AG04450 (cell line): Measurements from ENCODE around the gene CPS1. TPM values are rescaled to one million over a fixed set of nuclear protein-coding genes. Genes with fewer than 3 reads are reported as not detected.

Experiments
- CTCF ChIA-PET: fragments of 300-600, 350-600 bp; formaldehyde crosslinking; extraction: SDS; loops from one replicate; lab custom pipeline; 2022; ENCODE audit warnings: antibody characterized with exemption, inconsistent platforms; lab: Charles Lee
- POLR2A ChIA-PET: fragments of 350-600 bp; formaldehyde crosslinking; extraction: SDS; loops from one replicate; lab custom pipeline; 2021; ENCODE audit warnings: antibody characterized with exemption, inconsistent platforms; lab: Yijun Ruan, JAX
- DNase-seq: peaks from one replicate; pipeline ENCODE4 v3.0.0-alpha.2; 2011; ENCODE audit warnings: low read depth, low spot score
- H3K27ac ChIP-seq: one replicate; pipeline ENCODE4 v1.5.1; 2012; ENCODE audit warnings: low read depth, low read length, control low read depth
- H3K27me3 ChIP-seq: one replicate; pipeline ENCODE4 v1.6.0; 2012; ENCODE audit warnings: low read length; ENCODE audit not compliant: control insufficient read depth, insufficient read depth
- H3K4me3 ChIP-seq: 2 replicates; pipeline ENCODE4 v1.5.1; 2011; ENCODE audit warnings: mild to moderate bottlenecking, low read depth, low read length, control low read depth
- H3K9me3 ChIP-seq: 2 replicates; pipeline ENCODE4 v1.5.1; 2012; ENCODE audit warnings: low read length; ENCODE audit not compliant: control insufficient read depth, insufficient read depth
- polyA plus RNA-seq: library from polyadenylated mRNA; depleted of rRNA; stranded (reverse); fragments of >200 nt; gene quantifications from 2 replicates; pipeline ENCODE4 v1.2.3, GENCODE V29; 2011
- TF ChIP-seq, protein P1 (sequence below): IDR thresholded peaks from 2 replicates; pipeline ENCODE4 v1.5.1; 2011; ENCODE audit warnings: low read depth, low read length, control low read depth, inconsistent platforms

CPS1 gene
- polyA plus RNA-seq, 1 experiment, result 21.6 TPM

GRCh38 chr2:210531482-210531881, 24.9 kb upstream of the CPS1 start:
- H3K4me3 ChIP-seq, result no peak overlapping the region
- H3K9me3 ChIP-seq, result no peaks in the 10 kb centered on the region
- TF ChIP-seq, protein P1, sequence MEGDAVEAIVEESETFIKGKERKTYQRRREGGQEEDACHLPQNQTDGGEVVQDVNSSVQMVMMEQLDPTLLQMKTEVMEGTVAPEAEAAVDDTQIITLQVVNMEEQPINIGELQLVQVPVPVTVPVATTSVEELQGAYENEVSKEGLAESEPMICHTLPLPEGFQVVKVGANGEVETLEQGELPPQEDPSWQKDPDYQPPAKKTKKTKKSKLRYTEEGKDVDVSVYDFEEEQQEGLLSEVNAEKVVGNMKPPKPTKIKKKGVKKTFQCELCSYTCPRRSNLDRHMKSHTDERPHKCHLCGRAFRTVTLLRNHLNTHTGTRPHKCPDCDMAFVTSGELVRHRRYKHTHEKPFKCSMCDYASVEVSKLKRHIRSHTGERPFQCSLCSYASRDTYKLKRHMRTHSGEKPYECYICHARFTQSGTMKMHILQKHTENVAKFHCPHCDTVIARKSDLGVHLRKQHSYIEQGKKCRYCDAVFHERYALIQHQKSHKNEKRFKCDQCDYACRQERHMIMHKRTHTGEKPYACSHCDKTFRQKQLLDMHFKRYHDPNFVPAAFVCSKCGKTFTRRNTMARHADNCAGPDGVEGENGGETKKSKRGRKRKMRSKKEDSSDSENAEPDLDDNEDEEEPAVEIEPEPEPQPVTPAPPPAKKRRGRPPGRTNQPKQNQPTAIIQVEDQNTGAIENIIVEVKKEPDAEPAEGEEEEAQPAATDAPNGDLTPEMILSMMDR, result no peak
- ChIA-PET CTCF (interaction anchor here (1.3 kb wide), 1 partner anchor 29 kb away, joined by 7 read pairs; no protein-coding TSS in a partner anchor), POLR2A (no interaction called here)
- no peak overlapping the region for H3K27ac ChIP-seq
- no peaks in the 10 kb centered on the region for H3K27me3 ChIP-seq
- no peak for DNase-seq

GRCh38 chr2:210533389-210533788, 23.0 kb upstream of the CPS1 start:
- no peak for DNase-seq
- no peaks in the 10 kb centered on the region for H3K9me3 ChIP-seq
- CTCF ChIA-PET, result interaction anchor here (1.2 kb wide), 1 partner anchor 30 kb away, joined by 5 read pairs; no protein-coding TSS in a partner anchor
- POLR2A ChIA-PET, result no interaction called here
- H3K27me3 ChIP-seq, result no peaks in the 10 kb centered on the region
- no peak overlapping the region for H3K27ac ChIP-seq
- H3K4me3 ChIP-seq, result no peak overlapping the region
- TF ChIP-seq, protein P1, result no peak

DNA sequence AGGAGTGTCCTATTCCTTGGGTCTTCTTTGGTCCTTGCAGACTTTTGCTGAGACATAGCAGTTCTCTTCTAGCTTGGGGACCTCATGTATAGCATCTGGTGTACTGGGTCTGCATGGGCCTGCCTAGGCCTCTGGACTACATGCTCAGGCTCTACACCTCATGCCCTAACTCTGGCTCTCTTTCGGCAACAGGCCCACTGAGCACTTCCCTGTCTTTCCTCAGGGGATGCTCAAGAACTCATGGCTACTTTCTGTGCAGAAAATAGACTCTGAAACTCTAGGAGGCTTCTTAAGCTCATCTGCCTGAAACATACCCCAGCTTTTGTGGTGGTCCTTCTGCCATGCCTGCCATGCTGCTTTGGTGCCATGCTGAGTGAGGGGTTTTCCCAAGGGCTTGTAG, 21.5 kb upstream of the CPS1 start:
- no peak overlapping the region for H3K27ac ChIP-seq
- ChIA-PET CTCF (interaction anchor here (0.6 to 2.3 kb wide), 3 partner anchors 12 to 1350 kb away, joined by 3 to 8 read pairs (median 3); no protein-coding TSS in a partner anchor), POLR2A (no interaction called here)
- no peaks in the 10 kb centered on the region for H3K27me3 ChIP-seq
- DNase-seq, result no peak
- H3K9me3 ChIP-seq, result no peaks in the 10 kb centered on the region
- TF ChIP-seq, protein P1, result no peak
- no peak overlapping the region for H3K4me3 ChIP-seq

DNA sequence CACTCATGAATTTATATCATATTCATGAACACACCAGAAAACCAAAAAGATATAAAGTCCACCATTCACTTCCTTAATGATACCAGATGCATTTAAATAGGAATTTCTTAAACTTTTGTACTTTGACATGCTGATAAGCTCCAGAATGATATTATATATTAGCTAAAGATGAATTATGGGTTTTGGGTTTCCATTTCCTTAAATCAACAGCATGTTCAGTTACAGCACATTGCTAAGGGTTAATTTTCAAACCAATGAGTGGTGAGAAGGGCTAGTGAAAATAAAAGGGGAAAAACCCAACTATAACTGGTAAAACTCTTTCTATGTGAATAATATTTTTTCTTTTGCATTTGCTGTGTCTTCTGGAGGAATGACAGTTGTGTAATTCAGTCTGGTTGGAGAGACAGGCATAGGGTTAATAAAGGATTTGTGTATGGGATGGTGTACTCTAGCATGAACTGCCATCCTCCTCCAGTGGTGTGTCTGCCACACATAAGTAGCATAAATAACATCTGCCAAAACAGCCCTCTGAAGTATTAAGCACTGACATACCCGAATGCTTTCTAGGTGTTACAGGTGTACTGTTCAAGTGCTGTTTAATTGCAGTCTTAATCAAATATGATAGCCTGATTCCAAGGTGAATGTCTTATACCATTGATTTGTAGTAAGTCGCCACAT, 19.3 kb upstream of the CPS1 start:
- Histone ChIP-seq H3K27me3 (no peaks in the 10 kb centered on the region), H3K27ac (no peak overlapping the region), H3K9me3 (no peaks in the 10 kb centered on the region), H3K4me3 (no peak overlapping the region)
- no peak for DNase-seq
- CTCF ChIA-PET, result interaction anchor here (2.3 kb wide), 1 partner anchor 34 kb away, joined by 8 read pairs; no protein-coding TSS in a partner anchor
- TF ChIP-seq, protein P1, result no peak
- POLR2A ChIA-PET, result no interaction called here

- TF ChIP-seq, protein P1, result no peak
- Histone ChIP-seq H3K4me3 (no peak overlapping the region), H3K27ac (no peak overlapping the region), H3K9me3 (no peaks in the 10 kb centered on the region), H3K27me3 (no peaks in the 10 kb centered on the region)
- POLR2A ChIA-PET, result no interaction called here
- CTCF ChIA-PET, result no interaction called here
- no peak for DNase-seq
Observed at GRCh38 chr2:210539035-210539434, 17.4 kb upstream of the CPS1 start.
